HG02884 (cell line): ENCODE results near the gene TRAIP.
"Not testable (repeated sequence)": the region's sequence is repeated elsewhere in the genome, so short reads cannot be mapped to it uniquely, and the experiment has no call there.

Experiments
- ATAC-seq: cut with Tn5 transposase; IDR thresholded peaks from one replicate; pipeline ENCODE4 v1.9.1; 2021; ENCODE audit warnings: mild to moderate bottlenecking, moderate library complexity; ENCODE audit not compliant: unreplicated experiment

TRAIP gene

GRCh38 chr3:49793486-49794085 lies 62.8 kb downstream of the TRAIP start:
- no peak for ATAC-seq

GRCh38 chr3:49792371-49793150 lies 63.8 kb downstream of the TRAIP start:
- no peak for ATAC-seq

- ATAC-seq: no peak
These were observed 64.8 kb downstream of the TRAIP start for GRCh38 chr3:49791571-49791970.

- ATAC-seq: no peak
These were observed 65.5 kb downstream of the TRAIP start for GRCh38 chr3:49790626-49791411.

GRCh38 chr3:49788056-49788455 lies 68.3 kb downstream of the TRAIP start:
- no peak for ATAC-seq

- no peak for ATAC-seq
These were observed 68.8 kb downstream of the TRAIP start for GRCh38 chr3:49787536-49787935.

GRCh38 chr3:49787182-49787464 lies 69.2 kb downstream of the TRAIP start:
- ATAC-seq: no peak

GRCh38 chr3:49786357-49787181 lies 69.8 kb downstream of the TRAIP start, which contains the start of gene IP6K1:
Gene IP6K1, minus strand, starts transcription at chr3:49786542. Its CDS starts 38,502 bp downstream, at chr3:49748040.
- ATAC-seq: peak; percentile 92

- ATAC-seq: peak; percentile 43
These were observed 70.6 kb downstream of the TRAIP start for GRCh38 chr3:49785565-49786356.

- ATAC-seq: not testable (repeated sequence)
These were observed 74.1 kb downstream of the TRAIP start for GRCh38 chr3:49782277-49782676.

- no peak for ATAC-seq
These were observed 74.8 kb downstream of the TRAIP start for GRCh38 chr3:49781415-49782199.

- ATAC-seq: not testable (repeated sequence)
These were observed 75.4 kb downstream of the TRAIP start for GRCh38 chr3:49780975-49781365.

GRCh38 chr3:49780080-49780974 lies 76.0 kb downstream of the TRAIP start:
- ATAC-seq: no peak

GRCh38 chr3:49779358-49780079 lies 76.8 kb downstream of the TRAIP start:
- no peak for ATAC-seq
